SJCRH30 (cell line): ENCODE results near the gene MED22. TPM values are rescaled to one million over a fixed set of nuclear protein-coding genes. Genes with fewer than 3 reads are reported as not detected.

ENCODE experiments used
- DNase-seq, 2 experiments: peaks; one replicate each; pipeline ENCODE4 v3.0.0-alpha.2; 2015 to 2020
- H3K27ac ChIP-seq: fragments of 250-450 bp; sonication (Bioruptor Pico); 2 replicates; pipeline ENCODE4 v1.5.1; 2020; ENCODE audit warnings: mild to moderate bottlenecking, moderate library complexity
- H3K27me3 ChIP-seq: fragments of 250-450 bp; sonication (Bioruptor Pico); 2 replicates; pipeline ENCODE4 v1.5.1; 2020; ENCODE audit warnings: mild to moderate bottlenecking, moderate library complexity
- H3K36me3 ChIP-seq: fragments of 250-450 bp; sonication (Bioruptor Pico); 2 replicates; pipeline ENCODE4 v1.5.1; 2020; ENCODE audit warnings: mild to moderate bottlenecking, moderate library complexity
- H3K4me1 ChIP-seq: fragments of 250-450 bp; sonication (Bioruptor Pico); 2 replicates; pipeline ENCODE4 v1.5.1; 2020; ENCODE audit warnings: mild to moderate bottlenecking, moderate library complexity
- H3K4me3 ChIP-seq: fragments of 250-450 bp; sonication (Bioruptor Pico); 2 replicates; pipeline ENCODE4 v1.5.1; 2020; ENCODE audit warnings: mild to moderate bottlenecking, moderate library complexity
- H3K9me3 ChIP-seq: fragments of 250-450 bp; sonication (Bioruptor Pico); replicated peaks from 2 replicates; pipeline ENCODE4 v1.5.1; 2020; ENCODE audit warnings: mild to moderate bottlenecking, moderate library complexity
- total RNA-seq: library from RNA; depleted of rRNA; stranded (reverse); fragments of >200 nt; shearing (Covaris generic); gene quantifications from 2 replicates; pipeline ENCODE4 v1.2.3, GENCODE V29; 2014

Gene MED22
- total RNA-seq, 1 experiment from 2014 or later, result 71.8 TPM

- Histone ChIP-seq H3K27ac (no peak overlapping the region), H3K27me3 (no peaks in the 10 kb centered on the region), H3K4me1 (peaks cover 6% of the 10 kb centered on the region; the same call in 1 of the 2 replicates), H3K9me3 (no peaks in the 10 kb centered on the region), H3K4me3 (no peak overlapping the region), H3K36me3 (peaks cover 46% of the 10 kb centered on the region)
- DNase-seq, result no peak
These were observed 5.6 kb upstream of the MED22 start for GRCh38 chr9:133353548-133353947.

- DNase-seq, result no peak
- H3K9me3 ChIP-seq, result no peaks in the 10 kb centered on the region
- no peak overlapping the region for H3K27ac ChIP-seq
- no peaks in the 10 kb centered on the region for H3K27me3 ChIP-seq
- peaks cover 6% of the 10 kb centered on the region; the same call in 1 of the 2 replicates for H3K4me1 ChIP-seq
- peaks cover 50% of the 10 kb centered on the region for H3K36me3 ChIP-seq
- no peak overlapping the region for H3K4me3 ChIP-seq
These were observed 4.9 kb upstream of the MED22 start for GRCh38 chr9:133352635-133353340.

- Histone ChIP-seq H3K27me3 (no peaks in the 10 kb centered on the region), H3K4me3 (no peak overlapping the region), H3K4me1 (peaks cover 6% of the 10 kb centered on the region; the same call in 1 of the 2 replicates), H3K9me3 (no peaks in the 10 kb centered on the region), H3K27ac (no peak overlapping the region), H3K36me3 (peaks cover 50% of the 10 kb centered on the region)
- peak; percentile 74 to 77 for DNase-seq
These were observed 4.1 kb upstream of the MED22 start for GRCh38 chr9:133351908-133352634.

DNA sequence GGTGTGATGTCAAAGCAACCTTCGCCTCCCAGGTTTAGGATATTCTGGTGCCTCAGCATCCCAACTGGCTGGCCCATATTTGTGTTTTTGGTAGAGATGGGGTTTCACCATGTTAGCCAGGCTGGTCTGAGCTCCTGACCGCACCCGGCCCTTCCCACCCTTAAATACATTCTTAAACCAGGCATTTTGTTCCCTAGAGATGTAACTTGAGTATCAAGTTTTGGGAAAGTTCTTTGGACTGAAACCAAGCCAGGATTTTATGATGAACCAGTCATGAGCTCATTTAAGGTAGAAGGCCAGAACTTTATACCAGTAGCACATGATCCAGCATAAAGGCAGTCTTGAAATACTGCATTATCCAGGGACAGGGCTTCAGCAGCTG, 3.6 kb upstream of the MED22 start:
- H3K27me3 ChIP-seq, result no peaks in the 10 kb centered on the region
- no peaks in the 10 kb centered on the region for H3K9me3 ChIP-seq
- H3K36me3 ChIP-seq, result peaks cover 50% of the 10 kb centered on the region
- no peak overlapping the region for H3K27ac ChIP-seq
- DNase-seq, result no peak
- H3K4me1 ChIP-seq, result peaks cover 7% of the 10 kb centered on the region; the same call in 1 of the 2 replicates
- no peak overlapping the region for H3K4me3 ChIP-seq

DNA sequence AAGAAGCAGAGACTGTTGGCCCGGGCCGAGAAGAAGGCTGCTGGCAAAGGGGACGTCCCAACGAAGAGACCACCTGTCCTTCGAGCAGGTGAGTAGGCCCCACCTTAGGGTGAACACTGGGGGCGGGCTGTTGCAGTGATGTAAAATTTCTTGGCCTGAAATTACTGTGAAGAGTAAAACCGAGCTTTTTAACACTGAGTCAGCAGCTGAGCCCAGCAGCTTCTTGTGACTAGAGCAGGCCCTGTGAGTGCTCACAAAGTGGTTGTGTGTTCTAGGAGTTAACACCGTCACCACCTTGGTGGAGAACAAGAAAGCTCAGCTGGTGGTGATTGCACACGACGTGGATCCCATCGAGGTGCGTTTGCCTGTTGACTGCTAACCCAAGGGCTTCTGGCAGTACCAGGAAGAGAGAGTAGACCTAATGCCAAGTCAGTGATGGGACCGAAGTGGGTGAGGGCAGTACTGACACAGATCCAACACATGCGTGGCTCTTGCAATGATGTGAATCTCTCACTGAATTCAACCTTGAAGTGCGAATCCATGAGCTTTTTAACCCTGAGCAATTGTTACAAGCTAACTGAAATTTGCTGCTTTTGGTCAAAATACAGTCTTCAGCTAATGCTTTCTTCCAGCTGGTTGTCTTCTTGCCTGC, 2.2 kb upstream of the MED22 start:
- Histone ChIP-seq H3K27ac (no peak overlapping the region), H3K27me3 (no peaks in the 10 kb centered on the region), H3K9me3 (no peaks in the 10 kb centered on the region), H3K4me3 (no peak overlapping the region), H3K4me1 (peaks cover 9% of the 10 kb centered on the region; the same call in 1 of the 2 replicates), H3K36me3 (peaks cover 59% of the 10 kb centered on the region)
- DNase-seq, result no peak

- H3K9me3 ChIP-seq, result no peaks in the 10 kb centered on the region
- peaks cover 9% of the 10 kb centered on the region; the same call in 1 of the 2 replicates for H3K4me1 ChIP-seq
- peak overlapping the region; percentile 97 for H3K27ac ChIP-seq
- no peak for DNase-seq
- peaks cover 70% of the 10 kb centered on the region for H3K36me3 ChIP-seq
- H3K27me3 ChIP-seq, result no peaks in the 10 kb centered on the region
- H3K4me3 ChIP-seq, result peak overlapping the region; percentile 100
These were observed 1.0 kb upstream of the MED22 start for GRCh38 chr9:133348718-133349573.

DNA sequence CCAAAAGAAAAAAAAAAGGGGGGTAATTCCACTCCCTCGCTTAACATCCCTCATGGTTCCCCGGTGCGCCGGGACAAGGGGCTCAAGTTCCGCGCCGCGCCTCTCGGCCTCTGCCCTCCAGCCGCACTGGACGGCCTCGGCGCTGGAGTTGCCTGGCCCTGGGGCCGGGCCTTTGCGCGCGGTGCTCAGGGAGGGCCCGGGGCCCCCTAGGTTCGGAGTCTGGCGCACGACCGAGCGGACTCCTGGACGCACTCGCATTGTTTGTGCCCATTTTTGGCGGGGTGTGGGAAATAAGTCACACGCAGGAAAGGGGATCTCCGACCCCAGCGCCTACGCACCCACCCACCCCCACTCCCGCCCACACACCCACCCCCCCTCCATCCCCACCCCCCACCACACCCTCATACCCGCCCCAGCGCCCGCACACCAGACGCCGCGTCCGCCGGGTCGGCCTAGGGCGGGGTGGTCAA, 381 bp downstream of the MED22 start:
- H3K36me3 ChIP-seq, result peaks cover 71% of the 10 kb centered on the region
- peak overlapping the region; percentile 100 for H3K4me3 ChIP-seq
- H3K27ac ChIP-seq, result peak overlapping the region; percentile 97
- H3K4me1 ChIP-seq, result peaks cover 13% of the 10 kb centered on the region
- no peaks in the 10 kb centered on the region for H3K9me3 ChIP-seq
- DNase-seq, result peak; percentile 54 to 64
- no peaks in the 10 kb centered on the region for H3K27me3 ChIP-seq

GRCh38 chr9:133346021-133346785, 1.7 kb downstream of the MED22 start:
- DNase-seq, result no peak
- no peak overlapping the region for H3K27ac ChIP-seq
- H3K4me1 ChIP-seq, result peaks cover 20% of the 10 kb centered on the region
- peaks cover 65% of the 10 kb centered on the region for H3K36me3 ChIP-seq
- no peaks in the 10 kb centered on the region for H3K9me3 ChIP-seq
- no peaks in the 10 kb centered on the region for H3K27me3 ChIP-seq
- H3K4me3 ChIP-seq, result peak overlapping the region; percentile 100

GRCh38 chr9:133345596-133345995, 2.3 kb downstream of the MED22 start:
- Histone ChIP-seq H3K4me3 (no peak overlapping the region), H3K9me3 (no peaks in the 10 kb centered on the region), H3K4me1 (peaks cover 20% of the 10 kb centered on the region), H3K27ac (no peak overlapping the region), H3K36me3 (peaks cover 63% of the 10 kb centered on the region), H3K27me3 (no peaks in the 10 kb centered on the region)
- no peak for DNase-seq

- H3K9me3 ChIP-seq, result no peaks in the 10 kb centered on the region
- peaks cover 20% of the 10 kb centered on the region for H3K4me1 ChIP-seq
- H3K27me3 ChIP-seq, result no peaks in the 10 kb centered on the region
- H3K4me3 ChIP-seq, result no peak overlapping the region
- H3K36me3 ChIP-seq, result peaks cover 61% of the 10 kb centered on the region
- H3K27ac ChIP-seq, result no peak overlapping the region
- no peak for DNase-seq
These were observed 3.0 kb downstream of the MED22 start for GRCh38 chr9:133344979-133345378.

- peaks cover 57% of the 10 kb centered on the region for H3K36me3 ChIP-seq
These were observed 3.9 kb downstream of the MED22 start for GRCh38 chr9:133344071-133344470.

GRCh38 chr9:133342570-133342969, 5.4 kb downstream of the MED22 start:
- peak overlapping the region; percentile 21; the same call in 1 of the 2 replicates for H3K27ac ChIP-seq
- no peaks in the 10 kb centered on the region for H3K9me3 ChIP-seq
- no peaks in the 10 kb centered on the region for H3K27me3 ChIP-seq
- H3K4me3 ChIP-seq, result no peak overlapping the region
- H3K4me1 ChIP-seq, result peaks cover 14% of the 10 kb centered on the region
- DNase-seq, result peak; percentile 58 to 66
- peaks cover 48% of the 10 kb centered on the region for H3K36me3 ChIP-seq

More at GRCh38 chr9:133344071-133344470, 3.9 kb downstream of the MED22 start:
- H3K27me3 ChIP-seq, result no peaks in the 10 kb centered on the region
- no peaks in the 10 kb centered on the region for H3K9me3 ChIP-seq
- peaks cover 14% of the 10 kb centered on the region for H3K4me1 ChIP-seq
- DNase-seq, result no peak
- H3K27ac ChIP-seq, result no peak overlapping the region
- H3K4me3 ChIP-seq, result no peak overlapping the region

DNA sequence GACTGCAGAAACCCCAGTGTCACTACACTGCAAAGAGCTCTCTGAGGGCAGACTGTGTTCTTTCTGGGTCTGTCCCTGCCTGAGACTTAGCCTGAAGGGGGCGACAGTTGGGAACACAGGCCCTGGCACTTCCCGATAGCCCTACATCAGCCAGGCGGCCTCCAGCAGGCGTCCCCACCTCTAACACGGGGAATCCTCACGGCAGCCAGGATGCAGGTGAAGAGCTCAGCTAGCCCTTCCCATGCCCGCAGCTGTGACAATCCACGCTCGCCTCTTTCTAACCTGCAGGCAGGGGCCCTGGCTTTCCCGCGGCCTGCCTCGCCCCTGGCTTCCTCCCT, 5.9 kb downstream of the MED22 start:
- Histone ChIP-seq H3K27ac (no peak overlapping the region), H3K4me3 (no peak overlapping the region)
- no peak for DNase-seq

More for the DNA sequence above, 5.9 kb downstream of the MED22 start:
- H3K4me1 ChIP-seq, result peaks cover 14% of the 10 kb centered on the region
- no peaks in the 10 kb centered on the region for H3K9me3 ChIP-seq
- peaks cover 48% of the 10 kb centered on the region for H3K36me3 ChIP-seq
- H3K27me3 ChIP-seq, result no peaks in the 10 kb centered on the region
